Astrocyte (in vitro differentiated cells and primary cell): Measurements from ENCODE around the gene PIGQ. TPM values are rescaled to one million over a fixed set of nuclear protein-coding genes. Genes with fewer than 3 reads are reported as not detected.

Source experiments
- DNase-seq: peaks from one replicate; pipeline ENCODE4 v3.0.0-alpha.2; 2010; ENCODE audit warnings: low read depth
- FAIRE-seq: peaks from 2 replicates; lab custom pipeline; 2011; peaks lifted over from hg19 to GRCh38; lab: Jason Lieb, UNC
- H2AFZ ChIP-seq: 2 replicates; pipeline ENCODE4 v1.6.0; 2012; ENCODE audit warnings: low read depth, low read length, inconsistent platforms
- H3K27ac ChIP-seq: 2 replicates; pipeline ENCODE4 v1.5.1; 2011; ENCODE audit warnings: low read depth, low read length, inconsistent platforms
- H3K27me3 ChIP-seq: 2 replicates; pipeline ENCODE4 v1.6.0; 2011; ENCODE audit warnings: low read length, inconsistent platforms; ENCODE audit not compliant: insufficient read depth
- H3K36me3 ChIP-seq: 2 replicates; pipeline ENCODE4 v1.5.1; 2011; ENCODE audit warnings: low read length, inconsistent platforms; ENCODE audit not compliant: insufficient read depth
- H3K4me1 ChIP-seq: 2 replicates; pipeline ENCODE4 v1.5.1; 2011; ENCODE audit warnings: low read length, inconsistent platforms; ENCODE audit not compliant: insufficient read depth
- H3K4me2 ChIP-seq: 2 replicates; pipeline ENCODE4 v1.6.0; 2012; ENCODE audit warnings: low read length, inconsistent platforms
- H3K4me3 ChIP-seq: 2 replicates; pipeline ENCODE4 v1.5.1; 2011; ENCODE audit warnings: low read depth, mild to moderate bottlenecking, low read length, inconsistent platforms; ENCODE audit not compliant: insufficient read depth
- H3K79me2 ChIP-seq: 2 replicates; pipeline ENCODE4 v1.6.0; 2012; ENCODE audit warnings: mild to moderate bottlenecking, low read length, inconsistent platforms; ENCODE audit not compliant: insufficient read depth
- H3K9ac ChIP-seq: 2 replicates; pipeline ENCODE4 v1.6.0; 2012; ENCODE audit warnings: mild to moderate bottlenecking, low read length, inconsistent platforms
- H3K9me3 ChIP-seq: 2 replicates; pipeline ENCODE4 v1.5.1; 2012; ENCODE audit warnings: low read depth, mild to moderate bottlenecking, low read length, inconsistent platforms; ENCODE audit not compliant: insufficient read depth
- H4K20me1 ChIP-seq: 2 replicates; pipeline ENCODE4 v1.6.0; 2012; ENCODE audit warnings: low read length, inconsistent platforms; ENCODE audit not compliant: insufficient read depth
- H3K27ac Mint-ChIP-seq: one replicate; pipeline ENCODE4 v1.8.0; 2021; ENCODE audit warnings: mild to moderate bottlenecking, mixed read lengths; ENCODE audit not compliant: unreplicated experiment
- H3K27me3 Mint-ChIP-seq: one replicate; pipeline ENCODE4 v1.8.0; 2021; ENCODE audit warnings: low read depth, mixed read lengths; ENCODE audit not compliant: unreplicated experiment
- H3K36me3 Mint-ChIP-seq: one replicate; pipeline ENCODE4 v1.8.0; 2021; ENCODE audit warnings: low read depth, mixed read lengths; ENCODE audit not compliant: unreplicated experiment
- H3K4me1 Mint-ChIP-seq: one replicate; pipeline ENCODE4 v1.8.0; 2021; ENCODE audit warnings: low read depth, mixed read lengths; ENCODE audit not compliant: unreplicated experiment
- H3K4me3 Mint-ChIP-seq: one replicate; pipeline ENCODE4 v1.8.0; 2021; ENCODE audit warnings: mild to moderate bottlenecking, moderate library complexity, mixed read lengths; ENCODE audit not compliant: unreplicated experiment
- H3K9me3 Mint-ChIP-seq: one replicate; pipeline ENCODE4 v1.8.0; 2021; ENCODE audit warnings: mild to moderate bottlenecking, mixed read lengths; ENCODE audit not compliant: unreplicated experiment
- EZH2 ChIP-seq: IDR thresholded peaks from 2 replicates; pipeline ENCODE4 v1.6.1; 2012; ENCODE audit warnings: mild to moderate bottlenecking, low read length, inconsistent platforms; ENCODE audit not compliant: insufficient read depth
- total RNA-seq: library from RNA; stranded (reverse); gene quantifications from 2 replicates; pipeline ENCODE4 v1.2.1, GENCODE V29; 2021
- TF ChIP-seq, protein P1 (sequence below): IDR thresholded peaks from 2 replicates; pipeline ENCODE4 v1.5.1; 2011; ENCODE audit warnings: low read depth, mild to moderate bottlenecking, inconsistent platforms, low read length, moderate library complexity; ENCODE audit not compliant: insufficient read depth

Gene PIGQ
- total RNA-seq, 1 donor from 2014 or later = 22.4 TPM

DNA sequence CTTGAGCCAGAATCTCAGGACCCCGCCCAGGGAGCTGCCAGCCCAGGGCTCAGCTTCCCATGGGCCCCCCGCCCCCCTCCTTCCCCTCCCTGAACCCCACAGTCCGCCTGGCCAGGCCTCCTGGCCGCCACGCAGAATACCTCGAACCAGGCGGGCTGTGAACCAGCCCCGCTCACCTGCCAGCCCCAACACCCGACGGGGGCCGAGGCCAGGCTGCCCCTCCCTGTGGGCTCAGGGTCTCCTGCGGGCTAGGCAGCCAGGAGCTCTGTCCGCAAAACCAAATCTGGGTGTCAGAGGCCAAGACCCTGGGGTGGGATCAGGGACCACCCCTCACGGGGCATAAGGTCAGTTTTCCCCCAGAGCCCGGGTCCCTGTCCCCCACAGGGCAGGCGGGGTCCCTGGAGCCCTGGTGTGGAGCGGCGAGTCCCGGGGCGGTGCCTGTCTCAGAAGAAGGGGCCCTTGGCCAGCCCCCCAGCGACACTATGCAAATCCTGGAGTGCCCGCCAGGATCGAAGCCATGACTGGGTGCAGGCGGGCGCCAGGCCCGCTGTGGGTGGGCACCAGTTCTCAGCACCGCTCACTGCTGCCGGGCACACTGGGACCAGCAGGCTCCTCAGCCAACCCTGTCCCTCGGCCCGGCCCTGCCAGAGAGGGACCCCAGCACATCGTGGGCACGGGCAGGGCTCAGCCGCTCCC lies 16.0 kb upstream of the PIGQ start:
- Mint-ChIP-seq H3K36me3 (no peaks in the 10 kb centered on the region), H3K4me3 (no peak overlapping the region), H3K4me1 (peaks cover 2% of the 10 kb centered on the region), H3K9me3 (no peaks in the 10 kb centered on the region), H3K27me3 (peaks cover 3% of the 10 kb centered on the region), H3K27ac (no peak overlapping the region)
- Histone ChIP-seq H3K27me3 (no peaks in the 10 kb centered on the region), H2AFZ (no peak overlapping the region), H3K4me3 (no peak overlapping the region), H3K4me2 (no peak overlapping the region), H4K20me1 (peaks cover 9% of the 10 kb centered on the region), H3K4me1 (peaks cover 16% of the 10 kb centered on the region), H3K9ac (no peak overlapping the region), H3K27ac (no peak overlapping the region), H3K79me2 (no peaks in the 10 kb centered on the region), H3K36me3 (no peaks in the 10 kb centered on the region), H3K9me3 (no peaks in the 10 kb centered on the region)
- DNase-seq = no peak
- TF ChIP-seq EZH2 = no peak
- TF ChIP-seq, protein P1, sequence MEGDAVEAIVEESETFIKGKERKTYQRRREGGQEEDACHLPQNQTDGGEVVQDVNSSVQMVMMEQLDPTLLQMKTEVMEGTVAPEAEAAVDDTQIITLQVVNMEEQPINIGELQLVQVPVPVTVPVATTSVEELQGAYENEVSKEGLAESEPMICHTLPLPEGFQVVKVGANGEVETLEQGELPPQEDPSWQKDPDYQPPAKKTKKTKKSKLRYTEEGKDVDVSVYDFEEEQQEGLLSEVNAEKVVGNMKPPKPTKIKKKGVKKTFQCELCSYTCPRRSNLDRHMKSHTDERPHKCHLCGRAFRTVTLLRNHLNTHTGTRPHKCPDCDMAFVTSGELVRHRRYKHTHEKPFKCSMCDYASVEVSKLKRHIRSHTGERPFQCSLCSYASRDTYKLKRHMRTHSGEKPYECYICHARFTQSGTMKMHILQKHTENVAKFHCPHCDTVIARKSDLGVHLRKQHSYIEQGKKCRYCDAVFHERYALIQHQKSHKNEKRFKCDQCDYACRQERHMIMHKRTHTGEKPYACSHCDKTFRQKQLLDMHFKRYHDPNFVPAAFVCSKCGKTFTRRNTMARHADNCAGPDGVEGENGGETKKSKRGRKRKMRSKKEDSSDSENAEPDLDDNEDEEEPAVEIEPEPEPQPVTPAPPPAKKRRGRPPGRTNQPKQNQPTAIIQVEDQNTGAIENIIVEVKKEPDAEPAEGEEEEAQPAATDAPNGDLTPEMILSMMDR = no peak
- FAIRE-seq = no peak

DNA sequence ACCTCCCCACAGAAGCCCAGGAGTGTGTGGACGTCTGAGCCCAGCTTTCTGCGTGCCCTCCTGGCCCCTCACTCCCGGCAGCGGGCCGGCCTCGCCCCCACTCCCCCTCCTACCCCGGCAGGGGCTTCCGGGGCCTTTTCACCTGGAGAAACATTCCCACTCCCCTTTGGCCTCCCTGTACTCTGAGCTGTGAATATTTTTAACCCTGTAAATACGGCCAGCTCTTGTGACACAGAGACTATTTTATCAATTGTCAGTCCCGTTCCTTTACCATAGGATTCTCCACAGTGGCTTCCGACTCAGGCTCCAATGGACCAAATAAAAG lies 15.5 kb upstream of the PIGQ start:
- DNase-seq (no peak), FAIRE-seq (no peak)
- no peak overlapping the region for H3K27ac ChIP-seq
- peak overlapping the region; percentile 14 for H3K9ac ChIP-seq
- no peaks in the 10 kb centered on the region for H3K9me3 ChIP-seq
- H2AFZ ChIP-seq = no peak overlapping the region
- peaks cover 3% of the 10 kb centered on the region for H3K27me3 ChIP-seq
- H3K79me2 ChIP-seq = no peaks in the 10 kb centered on the region
- Mint-ChIP-seq H3K4me1 (peaks cover 2% of the 10 kb centered on the region), H3K27ac (no peak overlapping the region), H3K36me3 (no peaks in the 10 kb centered on the region), H3K4me3 (no peak overlapping the region), H3K27me3 (peaks cover 3% of the 10 kb centered on the region), H3K9me3 (no peaks in the 10 kb centered on the region)
- no peaks in the 10 kb centered on the region for H3K36me3 ChIP-seq
- TF ChIP-seq, protein P1 = no peak
- TF ChIP-seq EZH2 = no peak
- H4K20me1 ChIP-seq = peaks cover 8% of the 10 kb centered on the region
- no peak overlapping the region for H3K4me3 ChIP-seq
- peaks cover 16% of the 10 kb centered on the region for H3K4me1 ChIP-seq
- peak overlapping the region; percentile 71 for H3K4me2 ChIP-seq

DNA sequence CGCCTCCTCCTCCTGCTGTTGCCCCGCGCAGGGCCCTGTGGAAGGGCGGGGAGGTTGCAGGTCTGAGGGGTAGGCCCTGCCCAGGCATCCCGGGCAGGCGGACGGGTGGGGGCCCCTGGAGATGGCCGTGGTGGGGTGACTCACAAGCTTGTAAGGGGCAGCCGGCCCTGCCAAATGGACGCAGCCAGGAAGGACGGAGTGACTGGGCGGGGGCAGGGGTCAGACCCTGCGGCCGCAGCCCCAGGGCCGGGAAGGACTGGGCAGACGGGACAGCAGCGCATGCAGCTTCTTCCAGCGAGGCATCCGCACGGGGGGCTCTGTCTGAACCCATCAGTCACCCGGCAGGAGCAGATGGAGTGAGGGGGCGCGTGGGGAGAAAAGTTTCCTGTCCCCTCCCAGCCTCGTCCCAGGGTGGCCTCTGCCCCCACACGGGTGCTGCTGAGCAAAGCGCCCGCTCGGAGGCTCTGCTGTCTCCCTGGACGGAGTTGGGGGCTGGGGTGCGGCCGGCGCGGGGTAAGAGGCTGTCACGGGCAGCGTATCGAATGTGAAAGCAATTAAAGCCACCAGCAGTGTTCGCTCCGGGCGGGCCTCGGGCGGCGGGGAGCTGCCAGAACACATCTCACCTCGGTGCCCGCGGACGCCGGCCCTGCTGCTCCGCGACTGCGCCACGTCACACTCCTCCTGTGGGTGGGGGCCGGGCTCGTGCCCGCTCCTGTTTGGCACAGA lies 15.0 kb upstream of the PIGQ start:
- peaks cover 9% of the 10 kb centered on the region for H3K27me3 ChIP-seq
- H3K36me3 ChIP-seq = no peaks in the 10 kb centered on the region
- Mint-ChIP-seq H3K36me3 (no peaks in the 10 kb centered on the region), H3K9me3 (no peaks in the 10 kb centered on the region), H3K27ac (no peak overlapping the region), H3K4me1 (peaks cover 2% of the 10 kb centered on the region), H3K27me3 (peaks cover 3% of the 10 kb centered on the region), H3K4me3 (no peak overlapping the region)
- no peak overlapping the region for H3K27ac ChIP-seq
- TF ChIP-seq, protein P1 = no peak
- TF ChIP-seq EZH2 = no peak
- DNase-seq (peak; percentile 52), FAIRE-seq (no peak)
- no peak overlapping the region for H2AFZ ChIP-seq
- H3K4me1 ChIP-seq = peaks cover 16% of the 10 kb centered on the region
- H3K4me3 ChIP-seq = no peak overlapping the region
- no peaks in the 10 kb centered on the region for H3K79me2 ChIP-seq
- no peaks in the 10 kb centered on the region for H3K9me3 ChIP-seq
- H3K9ac ChIP-seq = peak overlapping the region; percentile 14
- peak overlapping the region; percentile 71 for H3K4me2 ChIP-seq
- H4K20me1 ChIP-seq = peaks cover 8% of the 10 kb centered on the region
